HepG2 (cell line): ENCODE data around the gene WDR86.

Experiments
- CEBPB ChIP-seq: IDR thresholded peaks from 2 replicates; pipeline ENCODE4 v1.6.1; 2011; ENCODE audit warnings: low read depth, low read length, improper control_type of control experiment, borderline replicate concordance
- CEBPG ChIP-seq: IDR thresholded peaks from 2 replicates; pipeline ENCODE4 v1.6.1; 2016
- EZH2 ChIP-seq: conservative IDR thresholded peaks from 2 replicates; pipeline ENCODE4 v1.6.1; 2012; ENCODE audit warnings: mild to moderate bottlenecking, low read depth, low read length, moderate library complexity
- FOXP4 ChIP-seq: sonication (generic); formaldehyde crosslinking; IDR thresholded peaks from 2 replicates; pipeline ENCODE4 v1.4.0; 2020; ENCODE audit warnings: missing genetic modification reagents
- RELA ChIP-seq: sonication (generic); formaldehyde crosslinking; IDR thresholded peaks from 2 replicates; pipeline ENCODE4 v1.4.0; 2020; ENCODE audit warnings: missing genetic modification reagents
- SRSF9 ChIP-seq: fragments of 200-400 bp; formaldehyde crosslinking; IDR thresholded peaks from 2 replicates; pipeline ENCODE4 v1.6.1; 2018; ENCODE audit warnings: borderline replicate concordance, mild to moderate bottlenecking, low read depth, low read length; ENCODE audit not compliant: insufficient read depth, poor library complexity, severe bottlenecking
- ZBTB39 ChIP-seq: sonication (generic); formaldehyde crosslinking; IDR thresholded peaks from 2 replicates; pipeline ENCODE4 v1.5.0; 2020; ENCODE audit warnings: missing genetic modification reagents
- ZFP82 ChIP-seq: sonication (generic); formaldehyde crosslinking; IDR thresholded peaks from 2 replicates; pipeline ENCODE4 v1.5.1; 2020; ENCODE audit warnings: mild to moderate bottlenecking, missing genetic modification reagents, borderline replicate concordance
- ZIK1 ChIP-seq: sonication (generic); formaldehyde crosslinking; IDR thresholded peaks from 2 replicates; pipeline ENCODE4 v1.5.0; 2020; ENCODE audit warnings: mild to moderate bottlenecking, low read depth, missing genetic modification reagents, borderline replicate concordance
- ZNF333 ChIP-seq: sonication (generic); formaldehyde crosslinking; IDR thresholded peaks from 2 replicates; pipeline ENCODE4 v1.4.0; 2020; ENCODE audit warnings: mild to moderate bottlenecking, missing genetic modification reagents, borderline replicate concordance
- TF ChIP-seq, protein P1 (sequence below): sonication (generic); formaldehyde crosslinking; IDR thresholded peaks from 2 replicates; pipeline ENCODE4 v1.5.0; 2020; ENCODE audit warnings: mild to moderate bottlenecking, missing genetic modification reagents, moderate library complexity
- TF ChIP-seq, protein P2 (sequence below): sonication (generic); formaldehyde crosslinking; IDR thresholded peaks from 2 replicates; pipeline ENCODE4 v1.4.0; 2020; ENCODE audit warnings: missing genetic modification reagents, low read depth, mild to moderate bottlenecking, borderline replicate concordance

DNA sequence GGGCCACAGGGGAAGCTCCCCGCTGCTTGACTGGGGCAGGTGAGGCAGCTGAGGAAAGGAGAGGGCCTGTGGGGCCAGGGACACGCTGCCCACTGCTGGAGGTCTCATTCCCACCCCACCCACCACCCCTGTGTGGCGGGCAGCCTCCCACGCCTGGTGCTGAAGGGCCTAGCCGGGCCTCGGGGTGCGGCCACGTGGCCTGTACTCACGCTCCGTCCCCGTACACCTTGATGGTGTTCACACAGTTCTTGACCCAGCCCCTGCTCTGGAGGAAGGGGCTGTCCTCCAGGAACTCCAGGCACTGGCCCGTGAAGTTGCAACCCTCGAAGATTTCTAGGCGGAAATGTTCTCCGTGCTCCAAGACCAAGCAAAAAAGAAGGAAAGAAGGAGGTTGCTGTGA, 26.1 kb upstream of the WDR86 start:
- TF ChIP-seq EZH2 (no peak), CEBPB (no peak), ZIK1 (CRISPR knock-in tag) (no peak), ZNF333 (CRISPR knock-in tag) (no peak), SRSF9 (no peak), ZFP82 (CRISPR knock-in tag) (no peak), RELA (CRISPR knock-in tag) (no peak), CEBPG (CRISPR knock-in tag) (no peak), FOXP4 (CRISPR knock-in tag) (no peak), ZBTB39 (CRISPR knock-in tag) (no peak)
- TF ChIP-seq, protein P1, sequence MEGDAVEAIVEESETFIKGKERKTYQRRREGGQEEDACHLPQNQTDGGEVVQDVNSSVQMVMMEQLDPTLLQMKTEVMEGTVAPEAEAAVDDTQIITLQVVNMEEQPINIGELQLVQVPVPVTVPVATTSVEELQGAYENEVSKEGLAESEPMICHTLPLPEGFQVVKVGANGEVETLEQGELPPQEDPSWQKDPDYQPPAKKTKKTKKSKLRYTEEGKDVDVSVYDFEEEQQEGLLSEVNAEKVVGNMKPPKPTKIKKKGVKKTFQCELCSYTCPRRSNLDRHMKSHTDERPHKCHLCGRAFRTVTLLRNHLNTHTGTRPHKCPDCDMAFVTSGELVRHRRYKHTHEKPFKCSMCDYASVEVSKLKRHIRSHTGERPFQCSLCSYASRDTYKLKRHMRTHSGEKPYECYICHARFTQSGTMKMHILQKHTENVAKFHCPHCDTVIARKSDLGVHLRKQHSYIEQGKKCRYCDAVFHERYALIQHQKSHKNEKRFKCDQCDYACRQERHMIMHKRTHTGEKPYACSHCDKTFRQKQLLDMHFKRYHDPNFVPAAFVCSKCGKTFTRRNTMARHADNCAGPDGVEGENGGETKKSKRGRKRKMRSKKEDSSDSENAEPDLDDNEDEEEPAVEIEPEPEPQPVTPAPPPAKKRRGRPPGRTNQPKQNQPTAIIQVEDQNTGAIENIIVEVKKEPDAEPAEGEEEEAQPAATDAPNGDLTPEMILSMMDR (CRISPR knock-in tag): no peak
- TF ChIP-seq, protein P2, sequence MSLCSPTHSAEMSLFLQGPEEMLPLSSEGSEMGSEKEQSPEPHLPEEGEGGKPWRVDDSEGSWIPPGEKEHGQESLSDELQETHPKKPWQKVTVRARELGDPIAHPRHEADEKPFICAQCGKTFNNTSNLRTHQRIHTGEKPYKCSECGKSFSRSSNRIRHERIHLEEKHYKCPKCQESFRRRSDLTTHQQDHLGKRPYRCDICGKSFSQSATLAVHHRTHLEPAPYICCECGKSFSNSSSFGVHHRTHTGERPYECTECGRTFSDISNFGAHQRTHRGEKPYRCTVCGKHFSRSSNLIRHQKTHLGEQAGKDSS (CRISPR knock-in tag): no peak
